HG03196 (cell line): ENCODE data around the gene TERC.
A peak's percentile ranks its signal among the peaks of the same experiment; 100 is the strongest.
"Not testable (repeated sequence)": the region's sequence is repeated elsewhere in the genome, so short reads cannot be mapped to it uniquely, and the experiment has no call there.

ENCODE experiments used
- ATAC-seq: cut with Tn5 transposase; IDR thresholded peaks from one replicate; pipeline ENCODE4 v1.9.1; 2021; ENCODE audit not compliant: unreplicated experiment

Gene TERC

GRCh38 chr3:169772305-169772896 is 7.5 kb upstream of the TERC start:
- peak; percentile 23 for ATAC-seq

- ATAC-seq, result peak; percentile 24
These were observed 6.8 kb upstream of the TERC start for GRCh38 chr3:169771497-169772304.

DNA sequence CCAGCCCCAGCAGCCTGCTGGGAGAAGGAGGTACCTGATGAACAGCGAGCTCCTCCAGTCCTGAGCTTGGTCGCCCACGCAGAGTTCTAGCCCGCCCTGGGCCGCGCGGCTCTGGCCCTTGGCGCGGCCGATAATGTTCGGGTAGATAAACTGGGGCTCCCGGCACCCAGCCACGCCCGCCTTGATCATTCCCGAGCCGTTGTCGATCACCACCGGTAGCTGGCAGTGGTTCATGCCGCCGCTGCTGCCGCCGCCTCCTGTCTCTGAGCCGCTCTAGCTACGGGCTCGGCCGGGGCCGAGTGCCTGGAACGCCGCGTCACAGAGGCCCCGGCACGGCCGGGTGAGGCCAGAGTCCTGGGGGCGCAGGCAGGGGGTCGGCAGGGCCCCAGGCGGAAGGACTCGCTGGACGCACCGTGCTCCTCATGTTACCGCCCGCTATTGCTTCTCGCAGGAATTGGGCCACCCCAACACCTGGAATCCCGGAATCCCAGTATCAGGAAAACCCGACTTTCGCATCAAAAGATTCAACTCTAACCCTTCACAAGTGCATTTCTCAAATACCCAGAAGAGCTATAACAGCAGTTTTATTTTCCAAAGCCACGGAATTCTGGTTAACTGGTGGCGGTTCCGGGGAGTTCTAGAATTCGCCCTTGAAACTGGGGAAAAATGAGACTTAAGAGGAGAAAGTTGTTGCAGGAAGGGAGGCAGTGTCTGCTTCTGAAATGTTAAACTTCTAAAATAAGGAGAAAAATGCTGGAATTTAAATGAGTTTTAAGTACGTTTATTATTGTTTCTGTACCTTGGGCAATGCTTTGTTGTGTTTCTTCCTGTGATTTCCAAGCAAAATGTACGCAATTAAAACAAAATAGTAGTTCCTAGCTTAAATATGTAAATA is 4.7 kb upstream of the TERC start, which contains the start of gene ACTRT3:
Gene ACTRT3 (minus strand): TSS at position 275 of the 895 bp plus-strand sequence. CDS start 41 bp downstream, at position 234.
- peak; percentile 24 for ATAC-seq

GRCh38 chr3:169764312-169764881 is 463 bp downstream of the TERC start:
- ATAC-seq, result peak; percentile 35

- ATAC-seq, result no peak
These were observed 4.4 kb downstream of the TERC start for GRCh38 chr3:169760479-169760878.

DNA sequence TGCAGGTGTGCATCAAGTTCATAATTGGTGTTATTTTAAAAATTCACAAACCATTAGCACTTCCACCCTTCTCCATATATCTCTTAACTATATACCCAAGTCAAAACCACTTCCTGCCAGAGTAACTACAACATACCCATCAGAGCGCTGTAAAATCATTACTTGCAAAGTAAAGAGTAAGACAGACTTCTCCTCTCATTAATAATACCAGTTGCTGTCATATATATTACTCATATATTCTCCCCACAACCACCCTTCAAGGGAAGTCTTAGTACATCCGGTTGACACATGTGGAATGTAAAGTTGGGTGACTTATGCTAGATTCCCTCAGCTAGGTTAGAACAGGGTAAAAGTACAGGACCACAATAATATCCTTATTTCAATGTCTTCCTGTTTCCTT is 5.6 kb downstream of the TERC start:
- ATAC-seq, result peak; percentile 58

GRCh38 chr3:169758359-169758994 is 6.4 kb downstream of the TERC start:
- ATAC-seq, result no peak

DNA sequence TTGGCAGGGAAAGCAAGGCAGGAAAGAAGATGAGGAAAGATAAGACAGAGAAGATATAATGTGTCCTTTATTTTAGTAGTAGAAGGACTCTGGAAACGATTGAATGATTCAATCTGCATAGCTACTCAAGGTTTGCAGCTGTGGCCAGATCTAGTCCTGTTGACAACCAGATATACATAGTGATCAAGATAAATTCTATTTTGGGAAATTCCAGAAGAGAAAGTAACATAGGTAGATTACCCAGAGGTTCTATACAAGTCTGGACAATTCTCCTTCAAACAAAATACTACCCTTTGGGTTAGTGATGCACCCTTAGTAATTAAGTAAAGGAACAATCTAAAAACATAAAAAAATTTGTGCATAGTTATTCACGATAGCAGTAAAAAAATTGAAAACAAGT is 9.4 kb downstream of the TERC start:
- no peak for ATAC-seq

GRCh38 chr3:169754711-169755110 is 10.1 kb downstream of the TERC start:
- no peak for ATAC-seq

DNA sequence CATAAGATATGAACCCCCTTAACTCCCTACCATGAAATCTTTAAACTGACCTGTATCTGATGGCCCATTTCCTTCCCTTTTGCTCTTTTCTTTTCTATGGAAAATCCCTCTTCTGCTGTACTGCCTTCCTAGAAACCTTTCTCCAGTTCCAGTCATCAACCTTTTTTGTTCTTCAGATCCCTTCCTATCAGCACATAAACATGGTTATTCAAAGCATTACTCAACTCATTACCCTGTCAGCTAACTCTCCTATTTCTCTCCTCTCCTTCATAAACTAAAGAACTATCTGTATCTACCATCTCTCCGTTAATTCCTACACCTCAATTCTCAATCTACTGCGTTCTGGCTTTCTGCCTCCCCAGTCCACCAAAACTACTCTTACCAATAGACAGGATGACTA is 13.0 kb downstream of the TERC start:
- ATAC-seq, result no peak

GRCh38 chr3:169750665-169751064 is 14.2 kb downstream of the TERC start:
- no peak for ATAC-seq

GRCh38 chr3:169748670-169749069 is 16.2 kb downstream of the TERC start:
- ATAC-seq, result no peak

DNA sequence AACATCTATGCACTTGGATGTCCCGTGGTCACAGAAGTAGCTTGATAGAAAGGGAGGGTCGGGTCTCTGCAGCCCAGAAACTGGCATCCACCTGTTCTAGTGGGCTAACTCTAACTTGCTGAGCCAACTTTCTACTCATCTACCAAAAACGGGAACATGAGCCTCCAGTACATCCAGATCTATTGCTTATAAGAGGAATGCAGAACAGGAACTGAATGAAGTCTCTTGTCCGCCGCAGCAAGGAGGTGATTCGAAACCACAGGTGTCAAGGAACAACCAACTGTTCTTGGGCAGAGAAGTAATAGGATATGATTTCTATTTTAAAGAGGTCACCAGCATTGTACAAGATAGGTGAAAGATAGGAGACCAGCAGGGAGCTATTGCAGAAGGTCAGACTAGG is 17.9 kb downstream of the TERC start:
- ATAC-seq, result no peak

GRCh38 chr3:169744366-169745054 is 20.4 kb downstream of the TERC start:
- no peak for ATAC-seq

DNA sequence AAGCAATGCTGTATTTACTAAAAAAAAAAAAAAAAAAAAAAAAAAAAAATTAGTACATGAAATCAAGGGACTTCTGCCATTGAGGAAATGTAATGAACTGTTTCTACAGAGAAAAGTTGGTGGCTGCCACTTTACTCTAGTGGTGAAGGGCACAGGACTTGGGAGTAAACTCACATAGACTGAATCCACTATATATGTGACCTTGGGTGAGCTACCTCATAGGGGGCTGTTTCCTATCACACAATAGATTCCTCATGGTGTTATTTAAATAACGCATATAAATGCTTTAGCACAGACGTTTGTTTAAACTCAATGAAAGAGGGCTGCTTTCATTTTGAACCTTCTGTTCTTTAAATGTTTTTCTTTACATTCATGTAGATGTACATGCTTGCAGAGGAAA is 25.8 kb downstream of the TERC start:
- no peak for ATAC-seq

GRCh38 chr3:169731857-169732256 is 33.0 kb downstream of the TERC start:
- ATAC-seq, result not testable (repeated sequence)

DNA sequence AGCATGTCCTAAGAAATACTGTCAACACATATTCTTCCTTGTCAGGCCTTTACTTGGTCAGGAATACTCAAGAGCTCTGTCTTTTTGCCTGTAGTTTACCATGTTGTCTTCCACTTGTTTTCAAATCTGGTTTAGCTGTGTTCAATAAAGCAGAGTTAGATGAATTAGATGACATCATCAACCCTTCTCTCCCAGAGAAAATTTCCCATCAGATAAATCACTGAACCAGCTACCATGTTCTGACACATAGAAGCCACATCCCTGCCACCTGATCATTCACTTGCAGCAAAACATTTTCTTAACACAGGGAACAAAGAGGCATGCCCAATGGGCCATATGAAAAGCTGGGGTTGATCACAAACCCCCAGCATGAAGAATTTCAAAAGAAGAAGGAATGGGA is 42.1 kb downstream of the TERC start:
- no peak for ATAC-seq

- not testable (repeated sequence) for ATAC-seq
These were observed 46.4 kb downstream of the TERC start for GRCh38 chr3:169718415-169718814.
